ENCODE measurements around the gene ZNF334.

ZNF334 gene

GRCh38 chr20:46530640-46531039 lies 17.3 kb upstream of the ZNF334 start:
- no peak for TF ChIP-seq CTCF (IDR thresholded peaks at IDR 0.05; ENCODE audit: low read depth, low read length, missing control alignments)
- H3K4me3 ChIP-seq (ENCODE audit: low read depth, low read length): no peak overlapping the region
- no peak for DNase-seq (ENCODE audit: low read depth)

GRCh38 chr20:46523696-46524328 lies 10.5 kb upstream of the ZNF334 start:
- no peak overlapping the region for H3K4me3 ChIP-seq (ENCODE audit: low read depth, low read length)
- DNase-seq (ENCODE audit: low read depth): no peak
- no peak for TF ChIP-seq CTCF (IDR thresholded peaks at IDR 0.05; ENCODE audit: low read depth, low read length, missing control alignments)

- no peak for TF ChIP-seq CTCF (IDR thresholded peaks at IDR 0.05; ENCODE audit: low read depth, low read length, missing control alignments)
- no peak for DNase-seq (ENCODE audit: low read depth)
These were observed 9.7 kb upstream of the ZNF334 start for GRCh38 chr20:46523108-46523507.

GRCh38 chr20:46520976-46521579 lies 7.7 kb upstream of the ZNF334 start:
- TF ChIP-seq CTCF (IDR thresholded peaks at IDR 0.05; ENCODE audit: low read depth, low read length, missing control alignments): peak; percentile 93

More at GRCh38 chr20:46523108-46523507, 9.7 kb upstream of the ZNF334 start:
- no peak overlapping the region for H3K4me3 ChIP-seq (ENCODE audit: low read depth, low read length)

GRCh38 chr20:46520540-46520939 lies 7.2 kb upstream of the ZNF334 start:
- no peak overlapping the region for H3K4me3 ChIP-seq (ENCODE audit: low read depth, low read length)
- DNase-seq (ENCODE audit: low read depth): no peak
- TF ChIP-seq CTCF (IDR thresholded peaks at IDR 0.05; ENCODE audit: low read depth, low read length, missing control alignments): no peak

More at GRCh38 chr20:46520976-46521579, 7.7 kb upstream of the ZNF334 start:
- H3K4me3 ChIP-seq (ENCODE audit: low read depth, low read length): no peak overlapping the region
- DNase-seq (ENCODE audit: low read depth): peak; percentile 25

- TF ChIP-seq CTCF (IDR thresholded peaks at IDR 0.05; ENCODE audit: low read depth, low read length, missing control alignments): no peak
- no peak overlapping the region for H3K4me3 ChIP-seq (ENCODE audit: low read depth, low read length)
- DNase-seq (ENCODE audit: low read depth): no peak
These were observed 6.2 kb upstream of the ZNF334 start for GRCh38 chr20:46519471-46520068.
